Measurements from ENCODE around the gene ADAMTS20.

GRCh38 chr12:43551279-43551970, 578 bp downstream of the ADAMTS20 start:
- TF ChIP-seq CTCF (IDR thresholded peaks at IDR 0.05) = no peak
- no peak for TF ChIP-seq POLR2A (IDR thresholded peaks at IDR 0.05)
